Lower leg skin (tissue), 3 donors: ENCODE measurements around the gene NEK2.

ENCODE experiments used
- POLR2A ChIP-seq, 2 donors: fragments of 450-650 bp; IDR thresholded peaks; one replicate each; pipeline ENCODE4 v1.6.1; 2016 to 2017; ENCODE audit warnings: antibody characterized with exemption in 2 of 2, mild to moderate bottlenecking in 1 of 2, moderate library complexity in 1 of 2
- TF ChIP-seq, protein P1 (sequence below), 3 donors: fragments of 450-650 bp; IDR thresholded peaks; one replicate each; pipeline ENCODE4 v1.5.1; 2016; ENCODE audit warnings: antibody characterized with exemption in 3 of 3, mild to moderate bottlenecking in 3 of 3, moderate library complexity in 2 of 3

DNA sequence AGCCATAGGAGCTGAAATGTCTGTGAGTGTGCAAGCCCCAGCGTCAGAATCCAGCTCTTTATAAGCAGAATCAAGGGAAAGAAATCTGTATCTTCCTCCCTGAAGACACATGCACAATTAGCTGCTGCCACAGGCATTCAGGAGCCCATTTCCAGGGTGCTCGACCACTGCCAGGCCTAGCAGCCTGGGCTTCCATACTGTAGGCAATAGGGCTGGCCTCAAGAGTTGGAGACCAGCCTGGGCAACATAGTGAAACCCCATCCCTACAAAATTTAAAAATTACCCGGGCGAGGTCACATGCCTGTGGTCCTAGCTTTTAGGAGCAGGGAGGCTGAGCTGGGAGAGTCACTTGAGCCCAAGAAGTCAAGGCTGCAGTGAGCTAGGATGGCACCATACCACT lies 41.0 kb downstream of the NEK2 start:
- TF ChIP-seq POLR2A (IDR thresholded peaks at IDR 0.05), result no peak
- TF ChIP-seq, protein P1, sequence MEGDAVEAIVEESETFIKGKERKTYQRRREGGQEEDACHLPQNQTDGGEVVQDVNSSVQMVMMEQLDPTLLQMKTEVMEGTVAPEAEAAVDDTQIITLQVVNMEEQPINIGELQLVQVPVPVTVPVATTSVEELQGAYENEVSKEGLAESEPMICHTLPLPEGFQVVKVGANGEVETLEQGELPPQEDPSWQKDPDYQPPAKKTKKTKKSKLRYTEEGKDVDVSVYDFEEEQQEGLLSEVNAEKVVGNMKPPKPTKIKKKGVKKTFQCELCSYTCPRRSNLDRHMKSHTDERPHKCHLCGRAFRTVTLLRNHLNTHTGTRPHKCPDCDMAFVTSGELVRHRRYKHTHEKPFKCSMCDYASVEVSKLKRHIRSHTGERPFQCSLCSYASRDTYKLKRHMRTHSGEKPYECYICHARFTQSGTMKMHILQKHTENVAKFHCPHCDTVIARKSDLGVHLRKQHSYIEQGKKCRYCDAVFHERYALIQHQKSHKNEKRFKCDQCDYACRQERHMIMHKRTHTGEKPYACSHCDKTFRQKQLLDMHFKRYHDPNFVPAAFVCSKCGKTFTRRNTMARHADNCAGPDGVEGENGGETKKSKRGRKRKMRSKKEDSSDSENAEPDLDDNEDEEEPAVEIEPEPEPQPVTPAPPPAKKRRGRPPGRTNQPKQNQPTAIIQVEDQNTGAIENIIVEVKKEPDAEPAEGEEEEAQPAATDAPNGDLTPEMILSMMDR (IDR thresholded peaks at IDR 0.05), result no peak
